HG02852 (cell line): Measurements from ENCODE around the gene OR2B2.

Experiments used
- ATAC-seq: cut with Tn5 transposase; IDR thresholded peaks from one replicate; pipeline ENCODE4 v1.9.1; 2021; ENCODE audit warnings: mild to moderate bottlenecking, moderate library complexity; ENCODE audit not compliant: unreplicated experiment

The OR2B2 gene

DNA sequence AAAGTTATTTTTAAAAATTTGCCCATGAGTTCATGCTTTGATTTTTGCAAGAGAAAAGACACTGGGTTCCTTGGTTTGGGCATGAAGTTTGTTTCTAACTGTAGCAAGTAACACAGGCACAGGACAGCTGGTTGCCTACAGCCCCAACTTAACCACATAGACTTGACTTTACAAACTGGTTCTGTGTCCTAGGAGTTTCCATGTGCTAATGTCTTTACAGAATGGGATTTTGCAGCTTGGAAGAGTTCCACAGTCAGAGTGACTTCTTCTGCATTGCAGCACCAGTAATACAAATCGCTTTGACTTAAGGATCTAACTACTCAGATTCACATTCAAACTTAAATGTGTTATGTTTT is 44.3 kb downstream of the OR2B2 start:
- ATAC-seq, result no peak

- no peak for ATAC-seq
Measured at GRCh38 chr6:27867051-27867944, 44.9 kb downstream of the OR2B2 start.

GRCh38 chr6:27866357-27867050 is 45.7 kb downstream of the OR2B2 start:
- ATAC-seq, result no peak

GRCh38 chr6:27865850-27866356 is 46.3 kb downstream of the OR2B2 start:
- ATAC-seq, result no peak

DNA sequence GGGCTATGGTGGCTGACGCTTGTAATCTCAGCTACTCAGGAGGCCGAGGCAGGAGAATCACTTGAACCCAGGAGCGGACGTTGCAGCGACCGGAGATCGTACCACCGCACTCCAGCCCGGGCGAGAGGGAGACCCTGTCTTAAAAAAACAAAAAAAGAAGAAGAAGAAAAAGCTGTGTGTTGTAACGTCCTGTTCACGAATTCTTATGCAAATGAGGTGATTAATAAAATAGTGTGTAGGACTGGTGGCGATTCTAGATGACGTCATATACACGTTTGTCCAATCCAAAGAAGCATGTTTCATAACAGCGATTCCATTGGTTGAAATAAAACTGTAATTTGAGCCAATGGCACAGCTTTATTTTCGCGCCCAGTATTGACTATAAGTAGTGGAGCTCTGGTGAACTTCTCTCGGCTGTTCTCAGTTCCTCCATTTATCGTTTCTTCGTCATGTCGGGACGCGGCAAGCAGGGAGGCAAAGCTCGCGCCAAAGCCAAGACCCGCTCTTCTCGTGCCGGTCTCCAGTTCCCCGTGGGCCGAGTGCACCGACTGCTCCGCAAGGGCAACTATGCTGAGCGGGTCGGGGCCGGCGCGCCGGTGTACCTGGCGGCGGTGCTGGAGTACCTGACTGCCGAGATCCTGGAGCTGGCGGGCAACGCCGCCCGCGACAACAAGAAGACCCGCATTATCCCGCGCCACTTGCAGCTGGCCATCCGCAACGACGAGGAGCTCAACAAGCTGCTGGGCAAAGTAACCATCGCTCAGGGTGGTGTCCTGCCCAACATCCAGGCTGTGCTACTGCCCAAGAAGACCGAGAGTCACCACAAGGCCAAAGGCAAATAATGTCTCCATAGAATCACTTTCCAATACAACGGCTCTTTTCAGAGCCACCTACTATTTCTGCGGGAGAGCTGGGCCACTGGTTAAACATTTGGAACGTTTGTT is 47.0 kb downstream of the OR2B2 start:
- ATAC-seq, result peak; percentile 55

DNA sequence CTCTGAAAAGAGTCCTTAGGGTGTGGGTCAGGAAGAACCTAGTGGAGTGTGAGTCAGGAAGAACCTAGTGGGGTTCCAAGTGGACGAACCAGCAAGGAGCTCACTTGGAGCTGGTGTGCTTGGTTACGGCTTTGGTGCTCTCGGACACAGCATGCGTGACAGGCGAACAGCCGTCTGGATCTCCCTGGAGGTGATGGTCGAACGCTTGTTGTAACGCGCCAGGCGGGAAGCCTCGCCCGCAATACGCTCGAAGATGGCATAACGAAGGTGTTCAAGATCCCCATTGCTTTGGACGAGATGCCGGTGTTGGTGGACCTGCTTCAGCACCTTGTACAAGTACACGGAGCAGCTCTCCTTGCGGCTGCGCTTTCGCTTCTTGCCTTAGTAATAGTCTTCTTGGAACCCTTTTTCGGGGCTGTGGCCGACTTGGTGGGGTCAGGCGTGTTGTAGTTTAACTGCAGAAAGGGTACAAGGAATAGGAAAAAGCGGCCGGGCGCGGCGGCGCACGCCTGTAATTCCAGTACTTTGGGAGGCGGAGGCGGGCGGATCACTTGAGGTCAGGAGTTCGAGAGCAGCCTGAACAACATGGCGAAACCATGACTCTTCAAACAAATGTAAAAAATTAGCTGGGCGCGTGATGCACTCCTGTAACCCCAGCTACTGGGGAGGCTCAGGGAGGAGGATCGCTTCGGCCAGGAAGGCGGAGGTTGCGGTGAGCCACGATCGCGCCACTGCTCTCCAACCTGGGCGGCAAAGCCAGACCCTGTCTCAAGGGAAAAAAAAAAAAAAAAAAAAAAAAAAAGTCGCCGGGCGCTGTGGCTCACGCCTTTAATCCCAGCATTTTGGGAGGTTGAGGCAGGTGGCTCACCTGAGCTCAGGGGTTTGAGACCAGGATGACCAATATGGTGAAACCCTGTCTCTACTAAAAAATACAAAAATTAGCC is 48.0 kb downstream of the OR2B2 start:
- ATAC-seq, result no peak

DNA sequence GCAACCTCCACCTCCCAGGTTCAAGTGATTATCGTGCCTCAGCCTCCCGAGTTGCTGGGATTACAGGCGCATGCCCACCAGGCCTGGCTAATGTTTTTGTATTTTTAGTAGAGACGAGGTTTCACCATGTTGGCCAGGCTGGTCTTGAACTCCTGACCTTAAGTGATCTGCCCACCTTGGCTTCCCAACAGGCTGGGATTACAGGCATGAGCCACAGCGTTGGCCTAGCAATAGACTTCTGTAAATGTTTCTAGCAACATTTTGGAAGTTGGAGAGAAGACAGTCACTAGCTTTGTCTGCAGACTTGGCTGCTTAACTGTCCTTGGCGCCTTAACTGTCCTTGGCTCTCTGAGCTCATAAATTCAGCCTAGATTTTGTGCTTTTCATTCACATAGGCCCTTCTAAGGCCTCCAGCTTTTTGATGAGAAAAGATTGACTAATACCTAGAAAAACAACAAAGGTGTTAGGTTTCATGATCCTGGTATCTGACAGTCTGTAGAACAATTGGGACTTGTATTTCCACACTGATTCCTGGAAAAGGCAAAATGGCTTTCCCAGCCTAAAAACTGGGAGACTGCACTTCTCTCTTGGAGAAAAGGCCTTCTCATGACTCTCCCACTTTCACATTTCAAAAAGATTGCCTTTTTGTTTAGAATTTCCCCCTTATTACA is 49.7 kb downstream of the OR2B2 start:
- no peak for ATAC-seq

DNA sequence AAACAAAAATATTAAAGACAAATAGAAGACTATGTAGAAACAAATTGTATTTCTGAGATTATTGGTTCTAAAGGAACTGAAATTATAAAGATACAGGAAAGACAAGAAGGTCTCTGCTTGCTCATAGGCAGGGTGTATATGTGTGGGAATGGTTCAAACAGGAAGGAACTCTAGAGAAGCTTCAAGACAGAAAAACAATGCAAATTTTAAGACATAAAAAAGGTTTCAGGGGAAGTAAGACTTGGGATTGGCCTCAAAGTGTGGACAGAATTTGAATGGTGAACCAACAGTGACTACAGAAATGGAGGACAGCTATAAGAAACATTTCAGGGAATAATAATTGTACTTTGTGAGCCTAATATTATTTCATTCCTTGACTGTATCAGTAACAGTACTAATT is 50.3 kb downstream of the OR2B2 start:
- no peak for ATAC-seq

DNA sequence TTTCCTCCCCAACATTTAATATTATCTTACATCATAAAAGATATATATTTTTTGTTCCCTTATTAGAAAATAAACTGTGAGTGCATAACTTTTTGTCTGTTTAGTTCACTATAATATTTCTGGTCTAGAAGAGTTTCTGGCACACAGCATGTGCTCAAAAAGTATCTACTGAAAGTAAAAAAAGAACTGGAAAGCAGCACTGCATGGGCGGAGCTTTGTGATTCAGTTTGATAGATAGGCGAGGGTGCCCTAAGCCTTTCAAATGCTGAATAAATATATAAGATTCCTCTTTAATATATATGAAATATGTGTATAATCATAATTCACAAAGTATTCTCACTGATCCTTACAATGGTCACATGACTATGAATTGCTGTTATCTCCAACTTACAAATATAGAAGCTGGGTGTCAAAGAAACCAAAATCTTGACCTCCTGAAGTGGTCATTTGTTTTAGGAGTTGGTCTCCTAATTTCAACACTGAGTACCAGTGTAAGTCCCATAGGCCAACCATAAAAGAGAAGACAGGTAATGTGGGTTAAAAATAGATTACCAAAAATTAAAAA is 50.8 kb downstream of the OR2B2 start:
- ATAC-seq, result no peak
